SK-N-SH treated with all-trans-retinoic acid at 6 μM for 48 hours (cell line): ENCODE data around the gene UBE2N.

Experiments
- ATAC-seq: fragments of 200-7000 bp; cut with Tn5 transposase; 3 replicates; pipeline ENCODE4 v1.9.1; 2020; ENCODE audit warnings: mild to moderate bottlenecking, moderate library complexity
- ARNTL ChIP-seq: fragments of 450-650 bp; formaldehyde crosslinking; IDR thresholded peaks from 2 replicates; pipeline ENCODE4 v1.5.0; 2020; ENCODE audit warnings: low read depth, mild to moderate bottlenecking, moderate library complexity, borderline replicate concordance
- BACH2 ChIP-seq: fragments of 250-450 bp; sonication (Bioruptor Pico); IDR thresholded peaks from 2 replicates; pipeline ENCODE4 v1.9.0; 2021; ENCODE audit warnings: mild to moderate bottlenecking, borderline replicate concordance
- CREB5 ChIP-seq: fragments of 250-450 bp; sonication (Bioruptor Pico); IDR thresholded peaks from 2 replicates; pipeline ENCODE4 v1.5.1; 2020; ENCODE audit warnings: low read depth, mild to moderate bottlenecking, moderate library complexity
- CSDC2 ChIP-seq: fragments of 250-450 bp; sonication (Bioruptor Pico); IDR thresholded peaks from 2 replicates; pipeline ENCODE4 v1.5.0; 2020; ENCODE audit warnings: mild to moderate bottlenecking, moderate library complexity
- ESRRG ChIP-seq: fragments of 250-450 bp; sonication (Bioruptor Pico); IDR thresholded peaks from 2 replicates; pipeline ENCODE4 v1.6.1; 2021; ENCODE audit warnings: mild to moderate bottlenecking
- GLIS3 ChIP-seq: fragments of 250-450 bp; sonication (Bioruptor Pico); IDR thresholded peaks from 2 replicates; pipeline ENCODE4 v1.5.0; 2020; ENCODE audit warnings: mild to moderate bottlenecking, moderate library complexity
- ISL1 ChIP-seq: fragments of 250-450 bp; sonication (Bioruptor Pico); IDR thresholded peaks from 2 replicates; pipeline ENCODE4 v2.1.2; 2022; ENCODE audit warnings: mild to moderate bottlenecking, moderate library complexity
- OSR1 ChIP-seq: fragments of 250-450 bp; sonication (Bioruptor Pico); IDR thresholded peaks from 2 replicates; pipeline ENCODE4 v1.8.0; 2022; ENCODE audit warnings: moderate library complexity, mild to moderate bottlenecking, inconsistent platforms
- PATZ1 ChIP-seq: fragments of 250-450 bp; sonication (Bioruptor Pico); IDR thresholded peaks from 2 replicates; pipeline ENCODE4 v1.8.0; 2020; ENCODE audit warnings: mild to moderate bottlenecking, moderate library complexity, borderline replicate concordance
- PPARA ChIP-seq: fragments of 250-450 bp; sonication (Bioruptor Pico); IDR thresholded peaks from 2 replicates; pipeline ENCODE4 v1.5.0; 2020; ENCODE audit warnings: mild to moderate bottlenecking, borderline replicate concordance
- RARB ChIP-seq: fragments of 250-450 bp; sonication (Bioruptor Pico); IDR thresholded peaks from 2 replicates; pipeline ENCODE4 v1.8.0; 2021; ENCODE audit warnings: mild to moderate bottlenecking, moderate library complexity
- SNAI2 ChIP-seq: fragments of 250-450 bp; sonication (Bioruptor Pico); IDR thresholded peaks from 2 replicates; pipeline ENCODE4 v1.5.0; 2020; ENCODE audit warnings: mild to moderate bottlenecking, moderate library complexity
- TCF4 ChIP-seq: fragments of 250-450 bp; sonication (Bioruptor Pico); IDR thresholded peaks from 2 replicates; pipeline ENCODE4 v1.8.0; 2021; ENCODE audit warnings: mild to moderate bottlenecking, moderate library complexity, borderline replicate concordance
- TOX ChIP-seq: fragments of 250-450 bp; sonication (Bioruptor Pico); IDR thresholded peaks from 2 replicates; pipeline ENCODE4 v1.8.0; 2021; ENCODE audit warnings: mild to moderate bottlenecking, moderate library complexity, borderline replicate concordance
- TSHZ2 ChIP-seq: fragments of 250-450 bp; sonication (Bioruptor Pico); IDR thresholded peaks from 2 replicates; pipeline ENCODE4 v1.5.0; 2020; ENCODE audit warnings: mild to moderate bottlenecking, moderate library complexity
- ZC3H10 ChIP-seq: fragments of 250-450 bp; sonication (Bioruptor Pico); IDR thresholded peaks from 2 replicates; pipeline ENCODE4 v1.5.1; 2021; ENCODE audit warnings: mild to moderate bottlenecking, moderate library complexity
- ZFP3 ChIP-seq: fragments of 250-450 bp; sonication (Bioruptor Pico); IDR thresholded peaks from 2 replicates; pipeline ENCODE4 v1.5.0; 2020; ENCODE audit warnings: mild to moderate bottlenecking, moderate library complexity
- ZFP30 ChIP-seq: fragments of 450-650 bp; formaldehyde crosslinking; IDR thresholded peaks from 2 replicates; pipeline ENCODE4 v1.5.0; 2022; ENCODE audit warnings: mild to moderate bottlenecking, moderate library complexity
- ZNF70 ChIP-seq: fragments of 450-650 bp; formaldehyde crosslinking; IDR thresholded peaks from 2 replicates; pipeline ENCODE4 v1.5.0; 2020; ENCODE audit warnings: mild to moderate bottlenecking, moderate library complexity
- ZNF8 ChIP-seq: fragments of 450-650 bp; formaldehyde crosslinking; IDR thresholded peaks from 2 replicates; pipeline ENCODE4 v1.5.0; 2020; ENCODE audit warnings: mild to moderate bottlenecking, moderate library complexity

Gene UBE2N

GRCh38 chr12:93393425-93393824 is 48.3 kb downstream of the UBE2N start:
- no peak for ATAC-seq
- TF ChIP-seq GLIS3 (CRISPR knock-in tag) = no peak
- TF ChIP-seq ZFP3 (CRISPR knock-in tag) = no peak

GRCh38 chr12:93390549-93391297 is 51.0 kb downstream of the UBE2N start:
- ATAC-seq = no peak; the same call in 1 of the 3 replicates
- TF ChIP-seq GLIS3 (CRISPR knock-in tag) (no peak), ZNF70 (no peak), TOX (CRISPR knock-in tag) (no peak), OSR1 (CRISPR knock-in tag) (no peak), BACH2 (CRISPR knock-in tag) (no peak), ZFP30 (CRISPR knock-in tag) (no peak), CREB5 (CRISPR knock-in tag) (no peak), ISL1 (CRISPR knock-in tag) (no peak), CSDC2 (CRISPR knock-in tag) (no peak), ZC3H10 (no peak), TSHZ2 (CRISPR knock-in tag) (no peak), ZNF8 (CRISPR knock-in tag) (no peak), SNAI2 (CRISPR knock-in tag) (no peak), PPARA (CRISPR knock-in tag) (no peak), ARNTL (CRISPR knock-in tag) (no peak), ESRRG (no peak)

GRCh38 chr12:93390031-93390430 is 51.7 kb downstream of the UBE2N start:
- no peak for ATAC-seq
- TF ChIP-seq PPARA (CRISPR knock-in tag) (no peak), GLIS3 (CRISPR knock-in tag) (no peak), TSHZ2 (CRISPR knock-in tag) (no peak), OSR1 (CRISPR knock-in tag) (no peak), CREB5 (CRISPR knock-in tag) (no peak), ZNF8 (CRISPR knock-in tag) (no peak), PATZ1 (CRISPR knock-in tag) (no peak), RARB (CRISPR knock-in tag) (no peak), TCF4 (CRISPR knock-in tag) (no peak), ZC3H10 (no peak)
